ENCODE data around the gene TAF1C.

Gene TAF1C

GRCh38 chr16:84182680-84183571 lies 3.9 kb downstream of the TAF1C start:
- no peak for DNase-seq (ENCODE audit: low spot score)
- TF ChIP-seq CTCF (IDR thresholded peaks at IDR 0.05; ENCODE audit: extremely low read depth, missing control alignments) = no peak

- no peak for TF ChIP-seq CTCF (IDR thresholded peaks at IDR 0.05; ENCODE audit: extremely low read depth, missing control alignments)
- peak; percentile 2 for DNase-seq (ENCODE audit: low spot score)
Measured at GRCh38 chr16:84182104-84182503, 4.8 kb downstream of the TAF1C start.

GRCh38 chr16:84181144-84181915 lies 5.5 kb downstream of the TAF1C start:
- no peak for DNase-seq (ENCODE audit: low spot score)
- TF ChIP-seq CTCF (IDR thresholded peaks at IDR 0.05; ENCODE audit: extremely low read depth, missing control alignments) = no peak

GRCh38 chr16:84180519-84181140 lies 6.2 kb downstream of the TAF1C start:
- peak; percentile 11 for DNase-seq (ENCODE audit: low spot score)
- TF ChIP-seq CTCF (IDR thresholded peaks at IDR 0.05; ENCODE audit: extremely low read depth, missing control alignments) = no peak

GRCh38 chr16:84179612-84180320 lies 7.1 kb downstream of the TAF1C start:
- peak; percentile 12 for DNase-seq (ENCODE audit: low spot score)
- no peak for TF ChIP-seq CTCF (IDR thresholded peaks at IDR 0.05; ENCODE audit: extremely low read depth, missing control alignments)

GRCh38 chr16:84178892-84179611 lies 7.8 kb downstream of the TAF1C start:
- no peak for DNase-seq (ENCODE audit: low spot score)
- no peak for TF ChIP-seq CTCF (IDR thresholded peaks at IDR 0.05; ENCODE audit: extremely low read depth, missing control alignments)
